Mesangial cell (primary cell): ENCODE results near the gene TSPYL1. TPM values are rescaled to one million over a fixed set of nuclear protein-coding genes. Genes with fewer than 3 reads are reported as not detected.

Experiments used
- total RNA-seq: library from RNA; depleted of rRNA; stranded (reverse); fragments of >200 nt; gene quantifications from 2 replicates; pipeline ENCODE4 v1.2.3, GENCODE V29; 2015

Gene TSPYL1
- total RNA-seq = 56.0 and 56.2 TPM in 2 replicates

GRCh38 chr6:116279232-116280160 lies at the start of gene TSPYL1:
TSPYL1 (minus strand) TSS chr6:116279930; CDS start chr6:116279830, 100 bp downstream.

GRCh38 chr6:116253505-116254296 lies 26.0 kb downstream of the TSPYL1 start, which contains the start of gene TSPYL4:
TSPYL4 (minus strand) TSS chr6:116254075; CDS start chr6:116254008, 67 bp downstream.

Other genes starting within 250 kb of the TSPYL1 start
- gene FRK, start 219.0 kb downstream of the TSPYL1 start, total RNA-seq = 1.6 and 3.0 TPM in 2 replicates
- 5.5 and 6.1 TPM in 2 replicates for gene NT5DC1, start 179.1 kb downstream of the TSPYL1 start, total RNA-seq
- gene COL10A1, start 153.8 kb downstream of the TSPYL1 start, total RNA-seq = not detected in 2 replicates
- 9.3 and 13.3 TPM in 2 replicates for gene TSPYL4, start 25.9 kb downstream of the TSPYL1 start, total RNA-seq
- 20.9 and 31.1 TPM in 2 replicates for gene DSE, start 91.0 kb upstream of the TSPYL1 start, total RNA-seq
- gene CALHM6, start 181.4 kb upstream of the TSPYL1 start, total RNA-seq = 1.6 and 2.6 TPM in 2 replicates
- 0.49 and 0.89 TPM in 2 replicates for gene CALHM5, start 231.7 kb upstream of the TSPYL1 start, total RNA-seq